HG02943 (cell line): Measurements from ENCODE around the gene ST8SIA5.
"Not testable (repeated sequence)": the region's sequence is repeated elsewhere in the genome, so short reads cannot be mapped to it uniquely, and the experiment has no call there.

Experiments
- ATAC-seq: cut with Tn5 transposase; IDR thresholded peaks from one replicate; pipeline ENCODE4 v1.9.1; 2021; ENCODE audit warnings: mild to moderate bottlenecking, low read depth, moderate library complexity; ENCODE audit not compliant: unreplicated experiment

ST8SIA5 gene

GRCh38 chr18:46756559-46757201 lies at the start of gene ST8SIA5:
Gene ST8SIA5 (minus strand): TSS chr18:46757053. CDS start chr18:46756508, 545 bp downstream.
- no peak for ATAC-seq

GRCh38 chr18:46795945-46796344 lies 39.1 kb upstream of the ST8SIA5 start:
- ATAC-seq, result not testable (repeated sequence)

GRCh38 chr18:46794607-46795006 lies 37.8 kb upstream of the ST8SIA5 start:
- ATAC-seq, result no peak

GRCh38 chr18:46793565-46793964 lies 36.7 kb upstream of the ST8SIA5 start:
- ATAC-seq, result no peak

- no peak for ATAC-seq
Measured at GRCh38 chr18:46789088-46789487, 32.2 kb upstream of the ST8SIA5 start.

GRCh38 chr18:46787674-46788073 lies 30.8 kb upstream of the ST8SIA5 start:
- no peak for ATAC-seq

GRCh38 chr18:46772357-46772756 lies 15.5 kb upstream of the ST8SIA5 start:
- ATAC-seq, result no peak

GRCh38 chr18:46771141-46771540 lies 14.3 kb upstream of the ST8SIA5 start:
- no peak for ATAC-seq

- no peak for ATAC-seq
Measured at GRCh38 chr18:46770708-46771107, 13.9 kb upstream of the ST8SIA5 start.

GRCh38 chr18:46768166-46768921 lies 11.5 kb upstream of the ST8SIA5 start:
- ATAC-seq, result no peak

GRCh38 chr18:46767217-46767616 lies 10.4 kb upstream of the ST8SIA5 start:
- no peak for ATAC-seq

- ATAC-seq, result no peak
Measured at GRCh38 chr18:46764586-46764985, 7.7 kb upstream of the ST8SIA5 start.

GRCh38 chr18:46761059-46761769 lies 4.4 kb upstream of the ST8SIA5 start:
- ATAC-seq, result no peak

- ATAC-seq, result no peak
Measured at GRCh38 chr18:46759890-46760289, 3.0 kb upstream of the ST8SIA5 start.

GRCh38 chr18:46756025-46756558 lies 761 bp downstream of the ST8SIA5 start:
- no peak for ATAC-seq

- ATAC-seq, result no peak
Measured at GRCh38 chr18:46755315-46756024, 1.4 kb downstream of the ST8SIA5 start.

GRCh38 chr18:46754661-46755292 lies 2.1 kb downstream of the ST8SIA5 start:
- no peak for ATAC-seq

- peak; percentile 61 for ATAC-seq
Measured at GRCh38 chr18:46754188-46754587, 2.7 kb downstream of the ST8SIA5 start.

GRCh38 chr18:46751882-46752281 lies 5.0 kb downstream of the ST8SIA5 start:
- ATAC-seq, result no peak

GRCh38 chr18:46750626-46751025 lies 6.2 kb downstream of the ST8SIA5 start:
- ATAC-seq, result no peak
